H1 (cell line): ENCODE data around the gene STRN4. TPM values are rescaled to one million over a fixed set of nuclear protein-coding genes. Genes with fewer than 3 reads are reported as not detected.

ENCODE experiments used
- ASH2L ChIP-seq: fragments of 200-600, 300-600 bp; sonication (generic); IDR thresholded peaks from one replicate; pipeline ENCODE4 v1.7.1; 2017; ENCODE audit warnings: low read length
- CHD2 ChIP-seq: IDR thresholded peaks from 2 replicates; pipeline ENCODE4 v1.6.1; 2012; ENCODE audit warnings: low read length, improper control_type of control experiment
- CREB1 ChIP-seq: IDR thresholded peaks from 2 replicates; pipeline ENCODE4 v1.6.1; 2012; ENCODE audit warnings: inconsistent platforms
- EZH2 ChIP-seq: fragments of 200-600 bp; sonication (generic); IDR thresholded peaks from 2 replicates; pipeline ENCODE4 v1.7.1; 2012; ENCODE audit warnings: low read depth, mild to moderate bottlenecking, moderate library complexity, low read length, inconsistent platforms; ENCODE audit not compliant: severe bottlenecking
- FOSL1 ChIP-seq: IDR thresholded peaks from 2 replicates; pipeline ENCODE4 v1.6.1; 2011; ENCODE audit warnings: mild to moderate bottlenecking, low read depth, low read length, moderate library complexity; ENCODE audit not compliant: insufficient read depth
- JUN ChIP-seq: IDR thresholded peaks from 2 replicates; pipeline ENCODE4 v1.6.1; 2011; ENCODE audit warnings: low read depth, mild to moderate bottlenecking, improper control_type of control experiment, low read length
- KDM5A ChIP-seq: fragments of 200-600 bp; IDR thresholded peaks from 2 replicates; pipeline ENCODE4 v1.7.1; 2012; ENCODE audit warnings: mild to moderate bottlenecking, low read length, inconsistent platforms, mixed read lengths
- POLR2AphosphoS5 ChIP-seq: IDR thresholded peaks from 2 replicates; pipeline ENCODE4 v1.6.1; 2011; ENCODE audit warnings: low read depth, low read length
- SIN3A ChIP-seq, 2 experiments: IDR thresholded peaks in 1 of 2; conservative IDR thresholded peaks in 1 of 2; 2 replicates each; pipeline ENCODE4 v1.6.1; 2011 to 2012; ENCODE audit warnings: low read length in 2 of 2, improper control_type of control experiment in 1 of 2, low read depth in 1 of 2, mild to moderate bottlenecking in 1 of 2
- SIRT6 ChIP-seq: IDR thresholded peaks from one replicate; pipeline ENCODE4 v1.7.1; 2012; ENCODE audit warnings: low read length, inconsistent platforms
- SP2 ChIP-seq: IDR thresholded peaks from 2 replicates; pipeline ENCODE4 v1.6.1; 2012; ENCODE audit warnings: mild to moderate bottlenecking, low read length, inconsistent platforms
- SRF ChIP-seq: IDR thresholded peaks from 2 replicates; pipeline ENCODE4 v1.6.1; 2011; ENCODE audit warnings: mild to moderate bottlenecking, low read depth, low read length, moderate library complexity
- TCF12 ChIP-seq: IDR thresholded peaks from 2 replicates; pipeline ENCODE4 v1.6.1; 2011; ENCODE audit warnings: low read depth, mild to moderate bottlenecking, low read length
- YY1 ChIP-seq: IDR thresholded peaks from 2 replicates; pipeline ENCODE4 v1.6.1; 2011; ENCODE audit warnings: low read depth, mild to moderate bottlenecking, low read length
- polyA plus RNA-seq, 7 experiments: library from polyadenylated mRNA; depleted of rRNA in 3 of 7; stranded (reverse) in 5 of 7; unstranded in 2 of 7; fragments of >200 nt in 5 of 7; fragments of 200-250 nt in 2 of 7; gene quantifications; 1 replicate in 5 of 7; 2 replicates in 1 of 7; 4 replicates in 1 of 7; pipeline versions ENCODE4 v1.2.1 to v1.2.3, GENCODE V29; 2011 to 2013; ENCODE audit warnings: missing spikeins in 2 of 7, mixed read lengths in 2 of 7
- total RNA-seq: library from RNA; stranded (reverse); fragmentation: NEBNext Ultra II Directional; extraction: Animal tissue kit (Norgen Biotek cat#: 25700); gene quantifications from 2 replicates; pipeline ENCODE4 v1.2.1, GENCODE V29; 2021
- TF ChIP-seq, protein P1 (sequence below): IDR thresholded peaks from 2 replicates; pipeline ENCODE4 v1.6.1; 2011; ENCODE audit warnings: low read length, improper control_type of control experiment
- TF ChIP-seq, protein P2 (sequence below), 3 experiments: IDR thresholded peaks; 1 replicate in 2 of 3; 2 replicates in 1 of 3; pipeline versions ENCODE4 v1.5.1 to v1.6.1; 2011; ENCODE audit warnings: low read length in 3 of 3, mild to moderate bottlenecking in 3 of 3, inconsistent platforms in 2 of 3, low read depth in 1 of 3, moderate library complexity in 1 of 3; ENCODE audit not compliant: insufficient read depth in 1 of 3; ENCODE audit errors: control extremely low read depth in 1 of 3
- TF ChIP-seq, protein P3 (sequence below): IDR thresholded peaks from 2 replicates; pipeline ENCODE4 v1.6.1; 2012; ENCODE audit warnings: low read length, inconsistent platforms

STRN4 gene
- total and polyA plus RNA-seq, 2 of the 8 experiments (the other 6 are each of a cell fraction or from before 2014, with no cell fraction given), result 120 to 187 TPM

DNA sequence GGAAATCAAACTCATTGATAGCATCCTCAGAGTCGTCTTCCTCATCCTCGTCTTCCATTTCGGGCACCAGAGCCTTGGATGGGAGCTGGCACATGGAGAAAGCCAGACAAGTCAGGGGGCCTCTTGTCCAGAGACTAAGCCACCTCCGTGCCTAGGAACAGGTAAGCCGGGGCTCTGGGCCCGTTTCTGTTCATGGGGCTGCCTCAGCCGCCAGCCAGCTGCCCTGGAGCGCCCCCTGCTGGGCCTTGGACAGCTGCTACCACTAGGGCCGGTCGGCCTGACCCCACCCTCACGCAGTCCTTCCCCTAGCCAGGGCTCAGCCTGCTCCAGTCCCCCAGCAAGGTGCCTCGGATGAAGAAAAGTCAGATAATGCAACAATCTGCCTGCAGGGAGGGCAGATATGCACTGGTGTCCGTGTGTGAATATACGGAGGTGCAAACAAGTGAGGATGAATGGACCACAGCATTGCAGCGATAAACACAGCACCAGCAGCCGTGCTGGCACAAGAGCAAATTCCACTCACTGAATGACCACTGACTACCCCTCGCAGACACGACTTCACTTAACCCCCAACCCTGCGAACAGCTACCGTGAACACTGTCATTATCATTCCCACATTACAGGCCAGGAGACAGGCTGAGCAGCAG is 17.4 kb downstream of the STRN4 start (continued):
- TF ChIP-seq, protein P1, sequence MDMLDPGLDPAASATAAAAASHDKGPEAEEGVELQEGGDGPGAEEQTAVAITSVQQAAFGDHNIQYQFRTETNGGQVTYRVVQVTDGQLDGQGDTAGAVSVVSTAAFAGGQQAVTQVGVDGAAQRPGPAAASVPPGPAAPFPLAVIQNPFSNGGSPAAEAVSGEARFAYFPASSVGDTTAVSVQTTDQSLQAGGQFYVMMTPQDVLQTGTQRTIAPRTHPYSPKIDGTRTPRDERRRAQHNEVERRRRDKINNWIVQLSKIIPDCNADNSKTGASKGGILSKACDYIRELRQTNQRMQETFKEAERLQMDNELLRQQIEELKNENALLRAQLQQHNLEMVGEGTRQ, result no peak
- TF ChIP-seq EZH2 (no peak), JUN (no peak), SIN3A (conservative IDR thresholded peaks at IDR 0.05 in 1 of 2, IDR thresholded peaks at IDR 0.05 in 1 of 2; ENCODE audit: low read depth in 1 of 2, low read length in 2 of 2) (peak in 1 of 2 experiments; percentile 51; a peak in 1 of 4 replicates), KDM5A (no peak), SP2 (no peak), TCF12 (no peak), FOSL1 (no peak), POLR2AphosphoS5 (no peak), ASH2L (no peak), SRF (no peak), CHD2 (peak; percentile 23; the same call in 1 of the 2 replicates), CREB1 (no peak), YY1 (no peak), SIRT6 (no peak)
- TF ChIP-seq, protein P2, sequence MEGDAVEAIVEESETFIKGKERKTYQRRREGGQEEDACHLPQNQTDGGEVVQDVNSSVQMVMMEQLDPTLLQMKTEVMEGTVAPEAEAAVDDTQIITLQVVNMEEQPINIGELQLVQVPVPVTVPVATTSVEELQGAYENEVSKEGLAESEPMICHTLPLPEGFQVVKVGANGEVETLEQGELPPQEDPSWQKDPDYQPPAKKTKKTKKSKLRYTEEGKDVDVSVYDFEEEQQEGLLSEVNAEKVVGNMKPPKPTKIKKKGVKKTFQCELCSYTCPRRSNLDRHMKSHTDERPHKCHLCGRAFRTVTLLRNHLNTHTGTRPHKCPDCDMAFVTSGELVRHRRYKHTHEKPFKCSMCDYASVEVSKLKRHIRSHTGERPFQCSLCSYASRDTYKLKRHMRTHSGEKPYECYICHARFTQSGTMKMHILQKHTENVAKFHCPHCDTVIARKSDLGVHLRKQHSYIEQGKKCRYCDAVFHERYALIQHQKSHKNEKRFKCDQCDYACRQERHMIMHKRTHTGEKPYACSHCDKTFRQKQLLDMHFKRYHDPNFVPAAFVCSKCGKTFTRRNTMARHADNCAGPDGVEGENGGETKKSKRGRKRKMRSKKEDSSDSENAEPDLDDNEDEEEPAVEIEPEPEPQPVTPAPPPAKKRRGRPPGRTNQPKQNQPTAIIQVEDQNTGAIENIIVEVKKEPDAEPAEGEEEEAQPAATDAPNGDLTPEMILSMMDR (IDR thresholded peaks at IDR 0.05; ENCODE audit: control extremely low read depth in 1 of 3, insufficient read depth in 1 of 3, low read depth in 1 of 3, low read length in 3 of 3), result peak; percentile 81 to 90 (median 89)
- TF ChIP-seq, protein P3, sequence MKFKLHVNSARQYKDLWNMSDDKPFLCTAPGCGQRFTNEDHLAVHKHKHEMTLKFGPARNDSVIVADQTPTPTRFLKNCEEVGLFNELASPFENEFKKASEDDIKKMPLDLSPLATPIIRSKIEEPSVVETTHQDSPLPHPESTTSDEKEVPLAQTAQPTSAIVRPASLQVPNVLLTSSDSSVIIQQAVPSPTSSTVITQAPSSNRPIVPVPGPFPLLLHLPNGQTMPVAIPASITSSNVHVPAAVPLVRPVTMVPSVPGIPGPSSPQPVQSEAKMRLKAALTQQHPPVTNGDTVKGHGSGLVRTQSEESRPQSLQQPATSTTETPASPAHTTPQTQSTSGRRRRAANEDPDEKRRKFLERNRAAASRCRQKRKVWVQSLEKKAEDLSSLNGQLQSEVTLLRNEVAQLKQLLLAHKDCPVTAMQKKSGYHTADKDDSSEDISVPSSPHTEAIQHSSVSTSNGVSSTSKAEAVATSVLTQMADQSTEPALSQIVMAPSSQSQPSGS, result no peak
